ENCODE results near the gene CENPP.

Gene CENPP

GRCh38 chr9:92534674-92535073 is 208.9 kb downstream of the CENPP start:
- Histone ChIP-seq H3K9me3 (ENCODE audit: control insufficient read depth, low read length) (no peaks in the 10 kb centered on the region), H3K27ac (ENCODE audit: low read depth, low read length, severe bottlenecking) (no peak overlapping the region), H3K4me1 (ENCODE audit: control insufficient read depth, insufficient read depth, low read length, poor library complexity, severe bottlenecking) (no peaks in the 10 kb centered on the region), H3K4me3 (ENCODE audit: extremely low read depth, insufficient read depth, low read length, poor library complexity, severe bottlenecking) (no peak overlapping the region), H3K36me3 (ENCODE audit: control insufficient read depth, insufficient read depth, low read length) (no peaks in the 10 kb centered on the region)
- 60 to 80% methylated on average over 1 of the region's 1 CpG for WGBS, 2 experiments (ENCODE audit: insufficient coverage in 2 of 2)

GRCh38 chr9:92535940-92536850 is 210.4 kb downstream of the CENPP start, which contains the start of gene ECM2:
ECM2 (minus strand) TSS chr9:92535990; CDS start chr9:92522866, 13,124 bp downstream.
- Histone ChIP-seq H3K4me1 (ENCODE audit: control insufficient read depth, insufficient read depth, low read length, poor library complexity, severe bottlenecking) (no peaks in the 10 kb centered on the region), H3K36me3 (ENCODE audit: control insufficient read depth, insufficient read depth, low read length) (no peaks in the 10 kb centered on the region), H3K4me3 (ENCODE audit: extremely low read depth, insufficient read depth, low read length, poor library complexity, severe bottlenecking) (no peak within 1 kb of the TSS), H3K27ac (ENCODE audit: low read depth, low read length, severe bottlenecking) (no peak within 1 kb of the TSS), H3K9me3 (ENCODE audit: control insufficient read depth, low read length) (no peaks in the 10 kb centered on the region)
- 95 to 100% methylated on average over 3 of the region's 7 CpGs for WGBS, 2 experiments (ENCODE audit: insufficient coverage in 2 of 2)

GRCh38 chr9:92538541-92538940 is 212.8 kb downstream of the CENPP start:
- Histone ChIP-seq H3K27ac (ENCODE audit: low read depth, low read length, severe bottlenecking) (no peak overlapping the region), H3K9me3 (ENCODE audit: control insufficient read depth, low read length) (no peaks in the 10 kb centered on the region), H3K4me1 (ENCODE audit: control insufficient read depth, insufficient read depth, low read length, poor library complexity, severe bottlenecking) (no peaks in the 10 kb centered on the region), H3K4me3 (ENCODE audit: extremely low read depth, insufficient read depth, low read length, poor library complexity, severe bottlenecking) (no peak overlapping the region), H3K36me3 (ENCODE audit: control insufficient read depth, insufficient read depth, low read length) (no peaks in the 10 kb centered on the region)
- WGBS, 2 experiments (ENCODE audit: insufficient coverage in 2 of 2) = no CpG with 5 or more reads among the region's 2 CpGs

- Histone ChIP-seq H3K9me3 (ENCODE audit: control insufficient read depth, low read length) (no peaks in the 10 kb centered on the region), H3K4me3 (ENCODE audit: extremely low read depth, insufficient read depth, low read length, poor library complexity, severe bottlenecking) (no peak overlapping the region), H3K27ac (ENCODE audit: low read depth, low read length, severe bottlenecking) (no peak overlapping the region), H3K36me3 (ENCODE audit: control insufficient read depth, insufficient read depth, low read length) (no peaks in the 10 kb centered on the region), H3K4me1 (ENCODE audit: control insufficient read depth, insufficient read depth, low read length, poor library complexity, severe bottlenecking) (no peaks in the 10 kb centered on the region)
- WGBS, 2 experiments (ENCODE audit: insufficient coverage in 2 of 2) = 88 to 95% methylated on average over 6 to 7 of the region's 7 CpGs
Measured at GRCh38 chr9:92543972-92544371, 218.2 kb downstream of the CENPP start.

GRCh38 chr9:92545002-92545510 is 219.3 kb downstream of the CENPP start:
- no peaks in the 10 kb centered on the region for H3K4me1 ChIP-seq (ENCODE audit: control insufficient read depth, insufficient read depth, low read length, poor library complexity, severe bottlenecking)
- no peak overlapping the region for H3K27ac ChIP-seq (ENCODE audit: low read depth, low read length, severe bottlenecking)
- no peak overlapping the region for H3K4me3 ChIP-seq (ENCODE audit: extremely low read depth, insufficient read depth, low read length, poor library complexity, severe bottlenecking)
- H3K36me3 ChIP-seq (ENCODE audit: control insufficient read depth, insufficient read depth, low read length) = no peaks in the 10 kb centered on the region
- WGBS, 2 experiments (ENCODE audit: insufficient coverage in 2 of 2) = 96 to 97% methylated on average over 14 to 24 of the region's 33 CpGs
- no peaks in the 10 kb centered on the region for H3K9me3 ChIP-seq (ENCODE audit: control insufficient read depth, low read length)

GRCh38 chr9:92547356-92547755 is 221.6 kb downstream of the CENPP start:
- 87 to 97% methylated on average over 3 of the region's 3 CpGs for WGBS, 2 experiments (ENCODE audit: insufficient coverage in 2 of 2)
- Histone ChIP-seq H3K4me3 (ENCODE audit: extremely low read depth, insufficient read depth, low read length, poor library complexity, severe bottlenecking) (no peak overlapping the region), H3K36me3 (ENCODE audit: control insufficient read depth, insufficient read depth, low read length) (no peaks in the 10 kb centered on the region), H3K4me1 (ENCODE audit: control insufficient read depth, insufficient read depth, low read length, poor library complexity, severe bottlenecking) (peaks cover 6% of the 10 kb centered on the region), H3K27ac (ENCODE audit: low read depth, low read length, severe bottlenecking) (no peak overlapping the region), H3K9me3 (ENCODE audit: control insufficient read depth, low read length) (no peaks in the 10 kb centered on the region)

- Histone ChIP-seq H3K9me3 (ENCODE audit: control insufficient read depth, low read length) (no peaks in the 10 kb centered on the region), H3K36me3 (ENCODE audit: control insufficient read depth, insufficient read depth, low read length) (no peaks in the 10 kb centered on the region)
- WGBS, 2 experiments (ENCODE audit: insufficient coverage in 2 of 2) = 100% methylated on average over 1 of the region's 2 CpGs
Measured at GRCh38 chr9:92550765-92551164, 225.0 kb downstream of the CENPP start.

GRCh38 chr9:92558612-92559374 is 233.0 kb downstream of the CENPP start:
- 95% methylated on average over 10 to 12 of the region's 16 CpGs for WGBS, 2 experiments (ENCODE audit: insufficient coverage in 2 of 2)
- no peak overlapping the region for H3K27ac ChIP-seq (ENCODE audit: low read depth, low read length, severe bottlenecking)
- H3K9me3 ChIP-seq (ENCODE audit: control insufficient read depth, low read length) = no peaks in the 10 kb centered on the region
- H3K4me3 ChIP-seq (ENCODE audit: extremely low read depth, insufficient read depth, low read length, poor library complexity, severe bottlenecking) = no peak overlapping the region
- H3K36me3 ChIP-seq (ENCODE audit: control insufficient read depth, insufficient read depth, low read length) = no peaks in the 10 kb centered on the region
- peaks cover 4% of the 10 kb centered on the region for H3K4me1 ChIP-seq (ENCODE audit: control insufficient read depth, insufficient read depth, low read length, poor library complexity, severe bottlenecking)

More at GRCh38 chr9:92550765-92551164, 225.0 kb downstream of the CENPP start:
- H3K4me3 ChIP-seq (ENCODE audit: extremely low read depth, insufficient read depth, low read length, poor library complexity, severe bottlenecking) = no peak overlapping the region
- peaks cover 6% of the 10 kb centered on the region for H3K4me1 ChIP-seq (ENCODE audit: control insufficient read depth, insufficient read depth, low read length, poor library complexity, severe bottlenecking)
- no peak overlapping the region for H3K27ac ChIP-seq (ENCODE audit: low read depth, low read length, severe bottlenecking)

- Histone ChIP-seq H3K27ac (ENCODE audit: low read depth, low read length, severe bottlenecking) (no peak overlapping the region), H3K36me3 (ENCODE audit: control insufficient read depth, insufficient read depth, low read length) (no peaks in the 10 kb centered on the region), H3K4me1 (ENCODE audit: control insufficient read depth, insufficient read depth, low read length, poor library complexity, severe bottlenecking) (peaks cover 4% of the 10 kb centered on the region), H3K4me3 (ENCODE audit: extremely low read depth, insufficient read depth, low read length, poor library complexity, severe bottlenecking) (no peak overlapping the region), H3K9me3 (ENCODE audit: control insufficient read depth, low read length) (no peaks in the 10 kb centered on the region)
- WGBS, 2 experiments (ENCODE audit: insufficient coverage in 2 of 2) = 77 to 95% methylated on average over 2 to 4 of the region's 5 CpGs
Measured at GRCh38 chr9:92561374-92562330, 235.9 kb downstream of the CENPP start.

- Histone ChIP-seq H3K4me3 (ENCODE audit: extremely low read depth, insufficient read depth, low read length, poor library complexity, severe bottlenecking) (no peak overlapping the region), H3K4me1 (ENCODE audit: control insufficient read depth, insufficient read depth, low read length, poor library complexity, severe bottlenecking) (peaks cover 4% of the 10 kb centered on the region), H3K36me3 (ENCODE audit: control insufficient read depth, insufficient read depth, low read length) (no peaks in the 10 kb centered on the region), H3K27ac (ENCODE audit: low read depth, low read length, severe bottlenecking) (no peak overlapping the region), H3K9me3 (ENCODE audit: control insufficient read depth, low read length) (no peaks in the 10 kb centered on the region)
- no CpG with 5 or more reads among the region's 5 CpGs for WGBS, 2 experiments (ENCODE audit: insufficient coverage in 2 of 2)
Measured at GRCh38 chr9:92562461-92562967, 236.8 kb downstream of the CENPP start.
